GM19043 (cell line): ENCODE data around the gene TANGO2.

Experiments used
- ATAC-seq: cut with Tn5 transposase; IDR thresholded peaks from one replicate; pipeline ENCODE4 v1.9.1; 2021; ENCODE audit warnings: low read depth; ENCODE audit not compliant: unreplicated experiment

Gene TANGO2

GRCh38 chr22:20039683-20040325 is 18.9 kb downstream of the TANGO2 start:
- ATAC-seq, result no peak

DNA sequence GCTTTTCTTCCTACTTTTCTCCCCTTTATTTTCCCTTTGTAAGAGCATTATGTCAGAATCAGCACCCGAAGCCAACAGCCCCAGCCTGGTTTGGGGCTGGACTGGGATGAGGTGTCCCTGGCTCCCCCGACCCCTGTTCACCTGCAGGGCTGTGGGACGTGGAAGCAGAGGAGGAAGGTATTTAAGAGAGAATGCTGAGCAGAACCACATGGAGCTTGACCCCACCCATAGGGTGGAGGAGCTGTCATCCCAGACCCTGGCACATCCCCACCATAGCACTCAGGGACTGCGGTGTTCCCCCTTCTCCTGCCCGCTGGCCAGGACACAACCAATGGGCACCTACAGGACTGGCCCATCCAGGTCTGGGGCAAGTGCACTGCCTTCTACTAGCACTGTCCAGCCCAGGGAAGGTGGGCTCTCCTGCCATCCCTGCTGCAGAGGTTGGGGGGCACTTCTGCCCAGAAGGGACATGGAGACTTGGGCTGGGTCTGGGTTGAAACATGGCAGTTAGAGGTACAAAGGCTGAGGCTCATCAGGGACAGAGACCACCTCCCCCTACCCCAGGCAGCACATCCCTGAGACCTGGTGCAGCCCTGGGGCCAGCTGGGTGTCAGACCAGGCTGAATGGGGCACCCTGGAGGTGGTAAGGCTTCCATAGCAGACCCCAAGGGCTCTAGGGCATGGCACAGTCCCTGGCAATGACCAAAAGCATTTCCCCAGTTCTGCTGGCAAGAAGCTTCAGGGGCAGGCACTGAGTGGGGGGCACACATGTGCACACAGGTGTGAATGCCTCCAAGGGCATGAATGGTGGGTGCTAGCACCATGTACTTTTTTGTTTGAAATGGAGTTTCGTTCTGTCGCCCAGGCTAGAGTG is 19.7 kb downstream of the TANGO2 start:
- no peak for ATAC-seq

DNA sequence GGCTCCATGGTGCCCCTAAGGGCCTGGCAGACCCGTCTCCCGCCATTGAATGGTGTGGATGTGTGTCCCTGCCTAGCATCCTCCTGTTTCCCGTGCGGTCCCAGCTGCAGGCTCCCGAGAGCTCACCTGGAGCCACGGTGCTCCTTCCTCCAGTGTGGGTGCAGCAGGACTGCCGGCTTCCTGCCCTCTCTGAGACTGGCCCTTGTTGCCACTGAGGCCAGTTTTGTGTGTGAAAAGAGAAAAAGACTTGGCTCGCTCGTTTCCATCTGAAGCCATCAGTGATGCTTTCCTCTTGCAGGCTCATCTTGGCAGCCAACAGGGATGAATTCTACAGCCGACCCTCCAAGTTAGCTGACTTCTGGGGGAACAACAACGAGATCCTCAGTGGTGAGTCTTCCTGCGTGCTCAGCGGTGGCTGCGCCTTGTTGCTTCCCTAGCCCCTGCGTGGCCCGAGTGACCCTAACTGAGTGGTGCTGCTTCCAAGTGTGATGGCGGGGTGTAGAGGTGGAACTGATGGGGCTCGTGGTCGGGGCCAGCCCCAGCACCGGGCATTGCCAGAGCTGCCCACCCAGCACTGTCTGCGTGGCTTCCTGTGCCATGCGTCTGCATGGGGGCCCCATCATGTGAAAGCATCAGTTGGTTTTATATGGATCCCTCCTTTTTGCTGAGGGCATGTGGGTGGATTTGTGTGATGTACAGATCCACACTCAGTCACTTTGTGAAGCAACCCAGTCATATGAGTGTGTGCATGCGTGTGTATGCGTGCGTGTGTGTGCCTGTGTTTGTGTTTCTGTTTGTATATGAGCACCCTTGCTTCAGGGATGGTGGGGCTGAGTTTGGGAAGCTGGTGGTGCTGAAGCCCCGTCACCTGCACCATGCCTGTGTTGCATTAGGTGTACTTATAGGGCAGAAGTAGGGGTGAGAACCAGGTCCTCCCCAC is 22.4 kb downstream of the TANGO2 start:
- no peak for ATAC-seq

- no peak for ATAC-seq
Measured at GRCh38 chr22:20043997-20044342, 23.1 kb downstream of the TANGO2 start.

- ATAC-seq, result no peak
Measured at GRCh38 chr22:20044495-20045151, 23.7 kb downstream of the TANGO2 start.

DNA sequence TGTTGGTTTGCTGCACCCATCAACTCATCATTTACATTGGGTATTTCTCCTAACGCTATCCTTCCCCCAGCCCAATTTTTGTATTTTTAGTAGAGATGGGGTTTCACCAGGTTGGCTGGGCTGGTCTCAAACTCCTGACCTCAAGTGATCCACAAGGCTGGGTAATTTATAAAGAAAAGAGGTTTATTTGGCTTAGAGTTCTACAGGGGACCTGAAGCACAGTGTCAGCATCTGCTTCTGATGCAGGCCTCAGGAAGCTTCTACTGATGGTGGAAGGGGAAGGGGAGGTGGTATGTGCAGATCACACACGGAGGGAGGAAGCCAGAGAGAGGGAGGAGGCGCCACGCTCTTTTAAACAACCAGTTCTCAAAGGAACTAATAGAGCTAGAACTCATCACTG is 25.8 kb downstream of the TANGO2 start:
- ATAC-seq, result no peak

DNA sequence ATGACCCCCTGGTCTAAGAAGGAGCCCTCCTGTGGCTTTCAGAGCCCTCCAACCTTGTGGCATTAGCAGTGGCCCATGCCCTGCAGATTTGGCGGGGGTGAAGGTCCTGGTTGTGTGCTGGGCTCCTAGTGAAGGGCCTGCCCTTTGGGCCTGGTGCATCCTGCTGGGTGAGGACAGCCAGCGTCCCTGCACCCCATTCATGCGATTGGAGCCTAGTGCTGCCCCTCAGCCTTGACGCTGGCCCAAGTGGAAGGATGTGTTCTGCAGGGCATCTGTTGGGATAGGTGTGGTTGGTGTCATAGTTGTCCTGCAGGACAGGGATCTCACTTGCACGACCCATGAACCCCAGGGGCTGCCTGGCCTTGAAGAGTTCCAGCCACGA is 31.0 kb downstream of the TANGO2 start:
- no peak for ATAC-seq

DNA sequence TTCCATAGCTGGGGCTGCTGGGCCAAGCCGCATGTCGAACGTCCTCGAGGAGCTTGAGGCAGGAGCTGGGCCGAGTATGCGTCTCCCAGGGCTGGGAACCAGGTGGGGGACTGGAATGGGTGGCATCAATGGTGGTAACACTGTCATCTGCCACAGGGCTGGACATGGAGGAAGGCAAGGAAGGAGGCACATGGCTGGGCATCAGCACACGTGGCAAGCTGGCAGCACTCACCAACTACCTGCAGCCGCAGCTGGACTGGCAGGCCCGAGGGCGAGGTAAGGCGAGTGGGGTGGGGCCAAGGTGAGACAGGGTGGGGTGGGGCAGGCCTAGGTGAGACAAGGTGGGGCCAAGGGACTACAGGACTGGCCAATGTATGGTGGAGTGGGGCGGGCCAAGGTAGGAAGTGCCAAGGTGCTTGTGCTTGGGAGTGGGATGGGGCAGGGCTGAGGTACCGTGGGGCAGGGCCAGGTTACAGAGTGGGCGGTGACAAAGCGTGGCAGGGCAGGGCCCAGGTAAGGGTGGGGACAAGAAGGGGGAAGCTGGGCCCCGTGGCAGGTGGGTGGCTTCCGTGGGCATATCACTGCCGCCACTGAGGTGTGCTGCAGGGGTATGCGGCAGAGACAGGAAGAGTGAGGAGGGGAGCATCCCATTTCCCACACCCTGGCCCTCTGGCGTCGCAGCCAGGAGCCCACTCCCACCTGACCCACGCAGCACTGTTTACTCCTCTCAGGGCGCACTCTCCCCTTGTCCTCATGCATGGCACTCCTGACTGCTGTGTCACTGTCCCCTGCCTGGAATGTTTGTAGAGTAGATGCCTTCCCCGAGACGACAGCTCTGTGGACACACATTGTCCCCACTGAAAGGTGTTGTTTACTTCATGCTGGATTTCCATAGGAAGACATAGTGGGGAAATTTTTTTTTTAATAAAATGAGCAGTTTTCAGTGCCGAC is 31.7 kb downstream of the TANGO2 start:
- ATAC-seq, result no peak

GRCh38 chr22:20053407-20054033 is 32.6 kb downstream of the TANGO2 start:
- no peak for ATAC-seq

GRCh38 chr22:20054034-20054427 is 33.1 kb downstream of the TANGO2 start:
- ATAC-seq, result no peak

- no peak for ATAC-seq
Measured at GRCh38 chr22:20054485-20054884, 33.6 kb downstream of the TANGO2 start.

DNA sequence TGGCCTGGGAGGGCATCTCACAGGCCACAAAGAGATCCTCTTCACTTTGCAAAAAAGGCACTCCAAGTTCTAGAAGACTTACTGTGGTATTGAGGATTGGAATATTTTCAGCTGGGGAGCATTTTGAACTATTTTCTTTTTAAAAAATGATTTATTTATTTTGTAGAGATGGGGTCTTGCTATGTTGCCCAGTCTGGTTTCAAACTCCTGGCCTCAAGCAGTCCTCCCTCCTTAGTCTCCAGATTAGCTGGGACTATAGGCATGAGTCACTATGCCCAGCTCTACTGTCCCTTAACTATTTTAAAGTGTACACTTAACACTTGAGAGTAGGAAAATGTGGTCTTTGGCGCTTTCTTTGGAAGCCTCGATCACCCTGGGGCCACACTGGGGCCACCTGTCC is 34.2 kb downstream of the TANGO2 start:
- ATAC-seq, result no peak

GRCh38 chr22:20055654-20056053 is 34.7 kb downstream of the TANGO2 start:
- ATAC-seq, result no peak

DNA sequence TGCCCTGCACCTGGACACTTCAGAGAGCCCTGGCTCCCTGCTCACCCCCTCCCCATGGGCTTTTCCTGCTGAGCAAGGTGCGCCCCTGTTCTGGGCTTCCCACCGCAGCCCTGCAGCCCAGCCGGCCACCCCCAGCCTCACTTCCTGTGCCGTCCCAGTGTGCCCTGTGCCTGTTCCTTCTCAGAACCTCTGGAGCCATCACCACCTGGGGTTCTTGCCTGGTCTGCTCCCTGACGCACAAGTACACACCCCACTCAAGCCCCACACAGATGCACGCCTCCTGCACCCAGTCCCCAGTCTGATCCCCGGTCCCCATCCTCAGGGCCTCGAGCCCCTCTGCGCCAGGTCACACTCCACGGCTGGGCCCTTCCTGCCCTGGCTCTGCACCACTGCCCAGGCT is 35.3 kb downstream of the TANGO2 start:
- ATAC-seq, result no peak

GRCh38 chr22:20056696-20057386 is 35.9 kb downstream of the TANGO2 start:
- ATAC-seq, result no peak

- no peak for ATAC-seq
Measured at GRCh38 chr22:20057596-20058268, 36.8 kb downstream of the TANGO2 start.

GRCh38 chr22:20058989-20059770 is 38.3 kb downstream of the TANGO2 start:
- no peak for ATAC-seq
